ENCODE data around the gene CDH6.

GRCh38 chr5:31231177-31231838 lies 37.8 kb downstream of the CDH6 start:
- TF ChIP-seq CTCF (IDR thresholded peaks at IDR 0.05) = no peak
- TF ChIP-seq RAD21 (IDR thresholded peaks at IDR 0.05; ENCODE audit: low read length) = no peak
- TF ChIP-seq POLR2AphosphoS5 (IDR thresholded peaks at IDR 0.05; ENCODE audit: low read depth, low read length) = no peak
- no peak for TF ChIP-seq CHD2 (IDR thresholded peaks at IDR 0.05; ENCODE audit: low read length, partially characterized antibody)
- TF ChIP-seq EP300 (IDR thresholded peaks at IDR 0.05; ENCODE audit: borderline replicate concordance in 1 of 2, low read depth in 1 of 2, low read length in 1 of 2) = no peak
- no peak for TF ChIP-seq ELF1 (IDR thresholded peaks at IDR 0.05)
- no peak for TF ChIP-seq MAX (IDR thresholded peaks at IDR 0.05; ENCODE audit: low read depth)
- no peak for TF ChIP-seq SMC3 (IDR thresholded peaks at IDR 0.05; ENCODE audit: low read depth, low read length)
- TF ChIP-seq USF2 (IDR thresholded peaks at IDR 0.05; ENCODE audit: borderline replicate concordance, low read depth, low read length) = no peak
- no peak for TF ChIP-seq TAF1 (IDR thresholded peaks at IDR 0.05; ENCODE audit: borderline replicate concordance, low read depth, low read length)
